HG02798 (cell line): Measurements from ENCODE around the gene ATP2B3.

Experiments used
- ATAC-seq: cut with Tn5 transposase; IDR thresholded peaks from one replicate; pipeline ENCODE4 v1.9.1; 2021; ENCODE audit warnings: mild to moderate bottlenecking; ENCODE audit not compliant: unreplicated experiment, poor library complexity

ATP2B3 gene

DNA sequence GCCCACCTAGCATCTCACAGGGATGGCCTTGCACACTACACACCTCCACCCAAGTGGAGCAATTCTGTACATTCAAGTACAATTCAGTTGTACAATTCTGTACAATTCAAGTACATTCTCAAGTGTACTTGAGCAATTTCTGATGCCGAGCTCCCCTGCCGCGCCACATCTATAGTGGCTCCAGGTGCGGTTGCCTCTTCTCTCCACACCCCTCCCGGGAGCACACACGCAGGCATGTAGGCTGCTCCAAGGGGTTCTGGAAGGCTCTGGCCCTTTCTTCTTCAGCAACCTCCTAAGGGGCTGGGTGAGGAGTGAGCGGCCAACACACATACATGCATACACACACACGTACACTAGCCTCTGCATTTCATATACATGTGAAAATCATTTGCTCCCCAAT is 110.7 kb downstream of the ATP2B3 start:
- no peak for ATAC-seq

GRCh38 chrX:153628665-153629064 is 111.2 kb downstream of the ATP2B3 start:
- no peak for ATAC-seq

- no peak for ATAC-seq
Observed at GRCh38 chrX:153631346-153631745, 113.9 kb downstream of the ATP2B3 start.

DNA sequence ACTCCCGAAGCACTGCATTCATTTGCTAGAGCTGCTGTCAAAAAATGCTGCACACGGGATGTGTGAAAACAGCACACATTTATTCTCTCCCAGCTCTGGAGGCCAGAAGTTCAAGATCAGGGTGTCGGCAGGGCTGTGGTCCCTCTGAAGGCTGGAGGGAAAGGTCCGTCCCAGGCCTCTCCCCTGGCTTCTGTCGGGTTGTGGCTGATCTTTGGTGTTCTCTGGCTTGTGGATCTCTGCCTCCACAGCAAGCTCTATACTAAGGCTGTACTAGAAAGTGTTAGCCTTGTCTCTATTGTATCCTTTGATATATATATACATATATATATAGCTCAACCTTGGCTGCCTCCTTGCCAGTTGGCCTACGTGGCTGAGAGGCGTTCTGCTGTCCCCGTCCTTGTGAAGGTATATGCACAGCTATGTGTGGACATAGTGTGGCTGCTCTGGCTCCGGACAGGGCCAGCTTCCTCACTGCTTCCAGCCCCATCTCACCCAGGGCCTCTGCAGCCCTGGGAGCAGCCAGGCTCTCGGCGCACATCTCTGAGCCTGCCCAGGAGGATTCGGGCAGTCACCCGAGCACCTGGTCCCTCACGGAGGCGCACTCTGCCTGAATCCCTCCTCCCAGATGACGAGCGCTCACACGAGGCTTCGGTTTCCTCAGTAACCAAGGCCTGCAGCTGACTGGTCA is 114.6 kb downstream of the ATP2B3 start:
- ATAC-seq: no peak
